Measurements from ENCODE around the gene SLC23A2.
A peak's percentile ranks its signal among the peaks of the same experiment; 100 is the strongest.

Gene SLC23A2

DNA sequence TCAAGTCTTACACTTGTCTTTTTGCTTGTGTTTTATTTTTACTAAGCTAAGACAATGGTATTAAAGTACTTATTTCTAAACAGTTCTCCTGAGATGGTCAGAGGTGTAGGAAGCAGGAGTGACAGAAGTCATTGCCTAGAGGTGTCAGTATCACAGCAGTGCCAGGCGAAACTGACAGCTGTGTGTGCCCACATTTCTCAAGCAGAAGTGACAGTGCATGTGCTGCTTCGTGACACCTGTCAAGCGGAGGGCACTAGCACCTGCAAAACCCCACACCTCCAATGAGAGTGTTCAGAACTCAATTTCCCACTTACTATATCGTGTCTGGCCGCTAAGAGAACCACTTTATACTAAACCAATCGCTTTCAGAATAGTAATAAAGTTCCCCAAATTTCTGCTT lies 82.8 kb downstream of the SLC23A2 start:
- Mint-ChIP-seq H3K4me3 (no peak overlapping the region), H3K36me3 (ENCODE audit: low read depth) (no peaks in the 10 kb centered on the region), H3K9me3 (no peaks in the 10 kb centered on the region), H3K27ac (peak overlapping the region in 2 of 3 experiments; percentile 70 to 92), H3K4me1 (peaks cover 48% of the 10 kb centered on the region), H3K27me3 (ENCODE audit: low read depth) (no peaks in the 10 kb centered on the region)
- TF ChIP-seq, protein P1, sequence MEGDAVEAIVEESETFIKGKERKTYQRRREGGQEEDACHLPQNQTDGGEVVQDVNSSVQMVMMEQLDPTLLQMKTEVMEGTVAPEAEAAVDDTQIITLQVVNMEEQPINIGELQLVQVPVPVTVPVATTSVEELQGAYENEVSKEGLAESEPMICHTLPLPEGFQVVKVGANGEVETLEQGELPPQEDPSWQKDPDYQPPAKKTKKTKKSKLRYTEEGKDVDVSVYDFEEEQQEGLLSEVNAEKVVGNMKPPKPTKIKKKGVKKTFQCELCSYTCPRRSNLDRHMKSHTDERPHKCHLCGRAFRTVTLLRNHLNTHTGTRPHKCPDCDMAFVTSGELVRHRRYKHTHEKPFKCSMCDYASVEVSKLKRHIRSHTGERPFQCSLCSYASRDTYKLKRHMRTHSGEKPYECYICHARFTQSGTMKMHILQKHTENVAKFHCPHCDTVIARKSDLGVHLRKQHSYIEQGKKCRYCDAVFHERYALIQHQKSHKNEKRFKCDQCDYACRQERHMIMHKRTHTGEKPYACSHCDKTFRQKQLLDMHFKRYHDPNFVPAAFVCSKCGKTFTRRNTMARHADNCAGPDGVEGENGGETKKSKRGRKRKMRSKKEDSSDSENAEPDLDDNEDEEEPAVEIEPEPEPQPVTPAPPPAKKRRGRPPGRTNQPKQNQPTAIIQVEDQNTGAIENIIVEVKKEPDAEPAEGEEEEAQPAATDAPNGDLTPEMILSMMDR (IDR thresholded peaks at IDR 0.05; ENCODE audit: unreplicated experiment in 3 of 3) = no peak

DNA sequence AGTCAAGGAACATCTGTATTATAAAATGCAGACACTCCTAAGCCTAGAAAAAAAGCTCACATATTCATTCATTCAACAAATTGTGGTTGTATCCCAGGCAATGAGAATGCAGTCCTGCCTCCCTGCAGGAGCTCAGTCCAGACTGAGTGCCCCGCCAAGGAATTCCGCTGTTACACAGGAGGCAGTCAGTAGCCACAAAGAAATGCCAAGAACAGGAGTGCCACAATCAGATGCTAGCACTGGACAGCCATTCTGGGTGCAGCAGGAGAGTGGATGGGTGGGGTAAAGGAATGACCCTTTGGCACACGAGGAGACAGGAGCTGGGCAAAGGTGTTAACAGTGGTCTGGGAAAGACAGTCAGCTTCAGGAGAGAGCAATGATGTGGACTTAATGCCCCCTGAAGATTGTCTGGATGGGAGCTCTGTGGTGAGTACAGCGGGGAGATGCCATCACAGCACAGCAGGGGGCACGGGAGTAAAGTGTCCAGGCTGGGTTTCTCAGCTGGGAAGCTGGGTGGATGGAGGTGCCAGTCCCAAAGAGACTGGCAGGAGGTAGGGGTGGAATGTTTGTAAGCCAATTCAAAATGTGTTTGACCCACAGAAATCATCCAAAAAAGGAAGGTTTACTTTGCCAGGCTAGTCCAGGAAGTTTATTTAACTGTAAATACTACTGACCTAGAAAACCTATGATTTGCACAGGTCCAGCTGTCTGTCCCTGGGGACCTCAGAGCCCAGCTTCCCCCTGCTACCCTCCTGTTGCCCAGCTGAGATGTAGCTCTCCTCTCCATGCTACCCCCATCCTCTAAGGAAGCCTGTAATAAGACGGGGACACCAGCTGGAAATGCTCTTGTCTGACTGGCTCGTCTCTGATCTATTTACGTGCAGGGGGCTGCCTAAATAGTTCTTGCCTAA lies 84.1 kb downstream of the SLC23A2 start:
- H3K27me3 Mint-ChIP-seq (ENCODE audit: low read depth) = no peaks in the 10 kb centered on the region
- no peaks in the 10 kb centered on the region for H3K36me3 Mint-ChIP-seq (ENCODE audit: low read depth)
- H3K27ac Mint-ChIP-seq = peak overlapping the region in 2 of 3 experiments; percentile 92 to 96
- H3K4me3 Mint-ChIP-seq = no peak overlapping the region
- no peaks in the 10 kb centered on the region for H3K9me3 Mint-ChIP-seq
- peaks cover 43% of the 10 kb centered on the region for H3K4me1 Mint-ChIP-seq
- TF ChIP-seq, protein P1 (IDR thresholded peaks at IDR 0.05; ENCODE audit: unreplicated experiment in 3 of 3) = no peak

DNA sequence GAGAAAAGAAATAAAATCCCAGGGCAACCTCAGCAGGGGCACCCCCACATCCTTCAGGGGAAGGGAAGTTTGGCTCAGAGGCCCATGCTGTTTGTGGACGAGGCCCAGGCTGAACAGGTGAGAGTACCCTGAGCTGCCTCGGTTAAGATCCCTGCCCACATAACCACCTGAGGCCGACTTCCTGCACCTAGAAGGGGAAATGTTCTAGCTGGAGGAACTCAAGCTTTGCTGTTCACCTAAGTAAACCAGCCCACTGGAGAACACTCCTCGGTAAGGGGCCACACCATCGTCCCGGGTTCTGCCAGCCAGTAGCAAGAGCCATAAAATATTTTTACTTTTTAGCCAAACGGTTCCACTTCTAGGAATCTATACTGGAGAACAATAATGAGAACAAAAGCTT lies 88.2 kb downstream of the SLC23A2 start:
- H3K9me3 Mint-ChIP-seq = no peaks in the 10 kb centered on the region
- TF ChIP-seq, protein P1 (IDR thresholded peaks at IDR 0.05; ENCODE audit: unreplicated experiment in 3 of 3) = no peak
- no peak overlapping the region for H3K27ac Mint-ChIP-seq
- H3K4me1 Mint-ChIP-seq = peaks cover 24% of the 10 kb centered on the region
- H3K4me3 Mint-ChIP-seq = no peak overlapping the region
- H3K36me3 Mint-ChIP-seq (ENCODE audit: low read depth) = peaks cover 10% of the 10 kb centered on the region
- no peaks in the 10 kb centered on the region for H3K27me3 Mint-ChIP-seq (ENCODE audit: low read depth)

DNA sequence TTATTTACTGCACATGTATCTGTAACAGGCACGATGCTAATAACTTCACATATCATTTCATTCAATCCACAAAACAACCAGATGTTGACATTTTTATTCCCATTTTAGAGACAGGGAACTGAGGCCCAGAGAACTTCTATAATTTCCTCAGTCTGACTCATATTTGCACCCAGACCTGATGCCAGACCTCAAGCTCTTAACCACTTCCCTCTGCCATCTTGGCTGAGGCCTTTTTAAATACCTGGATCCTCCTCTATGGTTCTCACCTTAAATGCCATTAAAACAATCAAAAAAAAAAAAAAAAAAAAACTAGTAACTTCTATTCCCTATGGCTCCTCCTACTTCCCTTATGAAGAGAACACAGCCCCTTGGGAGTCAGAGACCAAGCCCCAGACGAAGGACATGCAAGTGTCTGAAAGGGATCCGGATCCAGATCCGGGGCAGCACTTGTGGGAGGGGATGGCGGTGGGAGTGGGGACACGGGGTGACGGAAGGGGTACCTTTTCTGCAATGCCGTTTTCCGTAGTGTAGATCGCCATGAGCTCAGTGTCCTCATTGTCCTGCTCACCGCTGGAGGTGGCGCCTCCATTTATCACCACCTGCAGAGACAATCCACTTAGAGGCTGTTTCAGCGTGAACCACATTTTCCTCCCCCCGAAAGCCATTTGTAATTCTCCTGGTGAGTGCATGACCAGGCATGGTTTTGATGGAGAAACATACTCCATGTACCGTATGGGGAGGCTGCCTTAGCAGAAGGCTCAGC lies 88.7 kb downstream of the SLC23A2 start:
- Mint-ChIP-seq H3K4me1 (peaks cover 18% of the 10 kb centered on the region), H3K27me3 (ENCODE audit: low read depth) (no peaks in the 10 kb centered on the region), H3K27ac (no peak overlapping the region), H3K9me3 (no peaks in the 10 kb centered on the region), H3K36me3 (ENCODE audit: low read depth) (peaks cover 16% of the 10 kb centered on the region), H3K4me3 (no peak overlapping the region)
- TF ChIP-seq, protein P1 (IDR thresholded peaks at IDR 0.05; ENCODE audit: unreplicated experiment in 3 of 3) = no peak

DNA sequence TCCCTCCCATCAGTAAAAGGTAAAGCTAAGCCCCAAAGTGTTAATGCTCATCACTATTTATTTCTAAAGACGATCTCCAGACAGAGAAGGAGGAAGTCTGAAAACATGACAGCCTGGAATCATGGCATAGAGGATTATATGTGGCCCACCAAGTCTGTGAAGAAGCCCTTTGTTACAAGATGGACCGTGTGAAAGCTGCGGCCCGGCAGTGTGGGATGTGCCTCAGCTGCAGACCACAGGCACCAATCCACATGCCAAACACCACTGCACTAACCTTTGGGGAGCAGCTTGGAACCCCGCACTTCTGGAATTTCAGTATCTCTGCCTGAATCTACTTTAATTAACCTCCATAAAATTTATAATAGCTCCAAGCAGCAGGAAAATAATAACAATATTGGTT lies 90.4 kb downstream of the SLC23A2 start:
- TF ChIP-seq, protein P1 (IDR thresholded peaks at IDR 0.05; ENCODE audit: unreplicated experiment in 3 of 3) = no peak
- H3K27ac Mint-ChIP-seq = peak overlapping the region in 2 of 3 experiments; percentile 27 to 80
- H3K27me3 Mint-ChIP-seq (ENCODE audit: low read depth) = no peaks in the 10 kb centered on the region
- H3K9me3 Mint-ChIP-seq = no peaks in the 10 kb centered on the region
- no peak overlapping the region for H3K4me3 Mint-ChIP-seq
- peaks cover 6% of the 10 kb centered on the region for H3K4me1 Mint-ChIP-seq
- H3K36me3 Mint-ChIP-seq (ENCODE audit: low read depth) = peaks cover 22% of the 10 kb centered on the region
